Heart left ventricle (tissue), 13 donors: ENCODE results near the gene KRT35.

Experiments
- CTCF ChIP-seq, 12 donors: fragments of 200-600 bp; sonication (generic) in 4 of 12; IDR thresholded peaks; one replicate each; pipeline versions ENCODE4 v1.5.0 to v1.8.0; 2018 to 2022; ENCODE audit warnings: antibody characterized with exemption in 12 of 12, mild to moderate bottlenecking in 5 of 12
- POLR2A ChIP-seq, 2 donors: fragments of 450-650 bp; IDR thresholded peaks; one replicate each; pipeline ENCODE4 v1.6.1; 2017; ENCODE audit warnings: antibody characterized with exemption in 2 of 2, mild to moderate bottlenecking in 2 of 2, moderate library complexity in 2 of 2
- donor health status: ischemic (EF 13 %, LVEDD 7.1; RV severe dilation, severe dysfunction).
- donor health status: DM: no; HTN: yes; CAD: no.
- donor health status: DM: no; HTN: no; CAD: no.
- donor health status: ischemic (EF 25% LVEDD 6.9; RV normal size, moderate dysfunction).
- donor health status: ischemic (EF 25% LVEDD 5.7; RV mildly dilated, moderate dysfunction).
- donor health status: ischemic (EF 35%, LVEDD 5.7; RV mildly dilated, moderate dysfunction).
- donor health status: nonischemic (EF 11% LVEDD 7.7; RV severe dilation, severe dysfunction).
- donor health status: DM: yes; HTN: yes; CAD: no.
- donor health status: PGD.
- donor health status: ischemic (EF 29% LVEDD 5.4; RV normal size, mild dysfunction).
- donor health status: nonischemic (EF 23%, LVEDD 6.1; RV moderate dilation, normal function).

DNA sequence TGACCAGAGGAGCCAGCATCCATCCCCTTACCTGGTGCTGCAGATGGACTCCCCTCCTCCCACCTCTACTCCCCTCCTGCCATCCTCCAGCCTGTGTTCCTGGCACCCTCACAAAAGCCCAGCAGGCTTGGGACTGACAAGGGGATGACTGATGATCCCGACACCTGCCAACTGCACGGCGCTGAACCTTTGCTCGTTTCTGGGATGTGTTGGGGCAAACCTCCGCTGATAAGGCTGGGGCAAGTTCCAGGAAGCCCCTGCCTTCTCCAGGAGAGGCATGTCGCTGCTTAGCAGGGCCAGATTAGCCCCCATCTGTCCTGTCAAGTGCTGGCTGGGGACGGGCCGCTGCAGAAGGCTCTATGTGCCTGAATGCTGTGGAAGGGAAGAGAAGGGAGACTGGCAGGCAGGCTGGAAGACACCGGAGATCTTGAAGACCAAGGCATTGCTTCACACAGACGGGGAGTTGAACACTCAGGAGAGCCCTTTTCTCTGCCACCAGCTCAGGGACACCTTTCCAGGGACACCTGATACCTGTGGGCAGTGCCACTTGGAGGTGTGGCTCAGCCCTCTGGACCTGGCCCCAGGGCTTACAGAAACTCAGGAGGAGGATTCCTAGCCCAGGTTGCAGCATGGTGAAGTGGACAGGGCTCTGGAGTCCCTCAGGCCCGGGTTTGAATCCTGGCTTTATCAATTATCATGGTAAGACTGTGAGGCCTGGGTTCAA, 38.7 kb upstream of the KRT35 start:
- TF ChIP-seq CTCF (IDR thresholded peaks at IDR 0.05) (no peak), POLR2A (IDR thresholded peaks at IDR 0.05) (no peak)
